ENCODE results near the gene CEACAM16. TPM values are rescaled to one million over a fixed set of nuclear protein-coding genes. Genes with fewer than 3 reads are reported as not detected.

The CEACAM16 gene
- total and polyA plus RNA-seq, 9 of the 15 experiments (the other 6 are each of a cell fraction or from before 2014, with no cell fraction given), result not detected

DNA sequence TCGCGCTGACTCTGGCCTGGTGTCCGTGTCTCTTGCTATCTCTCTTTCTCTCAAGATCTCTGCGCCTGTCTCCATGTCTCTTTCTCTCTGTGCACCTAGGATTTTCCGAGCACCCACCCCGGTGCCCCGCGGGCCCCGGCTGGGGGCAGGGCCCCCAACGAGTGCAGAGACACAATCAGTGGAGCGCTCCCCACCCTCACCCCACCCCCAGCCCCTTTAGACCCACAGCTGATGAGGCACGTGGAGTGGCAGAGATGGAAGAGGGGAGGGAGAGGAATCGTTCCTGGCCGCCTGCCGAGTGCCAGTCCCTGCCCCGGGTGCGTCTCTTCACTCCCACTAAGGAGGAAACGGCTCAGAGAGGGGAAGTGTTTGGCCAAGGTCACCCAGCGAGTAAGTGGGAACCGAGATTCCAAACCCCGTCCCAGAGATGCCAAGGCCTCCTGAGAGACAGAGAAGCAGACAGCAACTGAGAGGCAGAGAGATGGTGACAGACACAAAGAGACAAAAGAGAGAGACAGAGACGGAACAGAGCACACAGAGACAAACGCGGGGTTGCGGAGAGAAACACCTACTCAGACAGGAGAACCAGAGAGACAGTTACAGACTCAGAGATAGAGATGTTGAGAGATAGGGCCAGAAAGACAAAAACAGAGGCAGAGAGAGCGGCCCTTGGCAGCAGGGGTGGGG lies 48.9 kb downstream of the CEACAM16 start (continued):
- TF ChIP-seq, protein P1, sequence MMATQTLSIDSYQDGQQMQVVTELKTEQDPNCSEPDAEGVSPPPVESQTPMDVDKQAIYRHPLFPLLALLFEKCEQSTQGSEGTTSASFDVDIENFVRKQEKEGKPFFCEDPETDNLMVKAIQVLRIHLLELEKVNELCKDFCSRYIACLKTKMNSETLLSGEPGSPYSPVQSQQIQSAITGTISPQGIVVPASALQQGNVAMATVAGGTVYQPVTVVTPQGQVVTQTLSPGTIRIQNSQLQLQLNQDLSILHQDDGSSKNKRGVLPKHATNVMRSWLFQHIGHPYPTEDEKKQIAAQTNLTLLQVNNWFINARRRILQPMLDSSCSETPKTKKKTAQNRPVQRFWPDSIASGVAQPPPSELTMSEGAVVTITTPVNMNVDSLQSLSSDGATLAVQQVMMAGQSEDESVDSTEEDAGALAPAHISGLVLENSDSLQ (IDR thresholded peaks at IDR 0.05), result peak; percentile 53; the same call in 1 of the 2 replicates
- TF ChIP-seq SNRNP70 (optimal IDR thresholded peaks at IDR 0.05; ENCODE audit: low read depth, low read length) (no peak), PCBP1 (IDR thresholded peaks at IDR 0.05; ENCODE audit: low read depth, low read length, poor library complexity, severe bottlenecking) (peak; percentile 44), DLX4 (CRISPR knock-in tag; IDR thresholded peaks at IDR 0.05) (no peak), KDM2B (CRISPR knock-in tag; IDR thresholded peaks at IDR 0.05) (no peak), JUND (IDR thresholded peaks at IDR 0.05; ENCODE audit: borderline replicate concordance, low read depth, low read length) (0 out of 2 replicates have a peak, but pooled peaks have one; percentile 20), JUND (tag; IDR thresholded peaks at IDR 0.05; ENCODE audit: borderline replicate concordance, low read depth, low read length) (no peak; the same call in 2 of the 3 replicates), SPI1 (IDR thresholded peaks at IDR 0.05; ENCODE audit: borderline replicate concordance, low read depth, low read length) (peak; percentile 47; the same call in 1 of the 2 replicates), THRA (IDR thresholded peaks at IDR 0.05) (no peak), PCBP2 (IDR thresholded peaks at IDR 0.05; ENCODE audit: low read depth, low read length, poor library complexity, severe bottlenecking) (no peak), CEBPB (tag; IDR thresholded peaks at IDR 0.05) (no peak), NR2C2 (CRISPR knock-in tag; IDR thresholded peaks at IDR 0.05) (no peak), NR2C2 (tag; IDR thresholded peaks at IDR 0.05) (peak; percentile 35; the same call in 1 of the 2 replicates), CHD4 (IDR thresholded peaks at IDR 0.05; ENCODE audit: insufficient read depth, insufficient replicate concordance, low read depth, low read length, poor library complexity, severe bottlenecking) (peak; percentile 60), HNRNPK (IDR thresholded peaks at IDR 0.05; ENCODE audit: low read depth, low read length, poor library complexity, severe bottlenecking) (no peak), HDGF (IDR thresholded peaks at IDR 0.05) (peak; percentile 88; the same call in 1 of the 2 replicates), RBM25 (IDR thresholded peaks at IDR 0.05; ENCODE audit: low read depth, low read length, severe bottlenecking) (peak; percentile 57), EP400 (IDR thresholded peaks at IDR 0.05) (peak; percentile 51; the same call in 1 of the 2 replicates), RAD51 (IDR thresholded peaks at IDR 0.05; ENCODE audit: borderline replicate concordance, low read depth) (0 out of 2 replicates have a peak, but pooled peaks have one; percentile 11), KDM1A (IDR thresholded peaks at IDR 0.05) (peak; percentile 79 to 84)
- TF ChIP-seq, protein P2, sequence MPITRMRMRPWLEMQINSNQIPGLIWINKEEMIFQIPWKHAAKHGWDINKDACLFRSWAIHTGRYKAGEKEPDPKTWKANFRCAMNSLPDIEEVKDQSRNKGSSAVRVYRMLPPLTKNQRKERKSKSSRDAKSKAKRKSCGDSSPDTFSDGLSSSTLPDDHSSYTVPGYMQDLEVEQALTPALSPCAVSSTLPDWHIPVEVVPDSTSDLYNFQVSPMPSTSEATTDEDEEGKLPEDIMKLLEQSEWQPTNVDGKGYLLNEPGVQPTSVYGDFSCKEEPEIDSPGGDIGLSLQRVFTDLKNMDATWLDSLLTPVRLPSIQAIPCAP (CRISPR knock-in tag; IDR thresholded peaks at IDR 0.05; ENCODE audit: borderline replicate concordance), result no peak
